NCI-H2171 (cell line): ENCODE results near the gene ZNF248.
"Not testable (repeated sequence)": the region's sequence is repeated elsewhere in the genome, so short reads cannot be mapped to it uniquely, and the experiment has no call there.

Experiments used
- DNase-seq: peaks from one replicate; lab custom pipeline; 2025; lab: John Stamatoyannopoulos, UW

The ZNF248 gene

DNA sequence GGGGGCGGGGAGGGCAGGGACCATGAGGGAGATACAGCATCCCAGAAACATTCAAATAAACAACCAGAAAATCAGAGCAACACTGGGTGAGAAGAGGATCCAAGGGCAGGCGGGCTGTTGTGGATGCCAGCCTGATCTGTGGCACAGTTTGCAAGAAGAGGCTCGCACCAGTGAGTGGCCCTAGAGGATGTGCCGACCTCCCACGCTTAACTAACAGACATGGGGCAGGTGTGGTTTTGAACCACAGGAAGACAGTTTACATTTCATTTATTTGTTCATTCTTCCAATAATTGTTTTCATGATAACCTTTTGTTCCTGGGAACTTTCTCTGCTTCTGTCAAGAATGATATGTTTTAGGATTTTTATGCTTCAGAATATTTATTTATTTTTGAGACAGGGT is 115.6 kb downstream of the ZNF248 start:
- DNase-seq = no peak

GRCh38 chr10:37739181-37739580 is 118.2 kb downstream of the ZNF248 start:
- no peak for DNase-seq

DNA sequence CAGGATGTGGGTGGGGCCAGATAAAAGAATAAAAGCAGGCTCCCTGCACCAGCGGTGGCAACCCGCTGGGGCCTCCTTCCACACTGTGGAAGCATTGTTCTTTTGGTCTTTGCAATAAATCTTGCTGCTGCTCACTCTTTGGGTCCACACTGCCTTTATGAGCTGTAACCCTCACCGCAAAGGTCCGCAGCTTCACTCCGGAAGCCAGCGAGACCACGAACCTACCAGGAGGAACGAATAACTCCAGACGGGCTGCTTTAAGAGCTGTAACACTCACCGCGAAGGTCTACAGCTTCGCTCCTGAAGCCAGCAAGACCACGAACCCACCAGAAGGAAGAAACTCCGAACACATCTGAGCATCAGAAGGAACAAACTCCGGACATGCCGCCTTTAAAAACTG is 119.2 kb downstream of the ZNF248 start:
- DNase-seq = not testable (repeated sequence)

DNA sequence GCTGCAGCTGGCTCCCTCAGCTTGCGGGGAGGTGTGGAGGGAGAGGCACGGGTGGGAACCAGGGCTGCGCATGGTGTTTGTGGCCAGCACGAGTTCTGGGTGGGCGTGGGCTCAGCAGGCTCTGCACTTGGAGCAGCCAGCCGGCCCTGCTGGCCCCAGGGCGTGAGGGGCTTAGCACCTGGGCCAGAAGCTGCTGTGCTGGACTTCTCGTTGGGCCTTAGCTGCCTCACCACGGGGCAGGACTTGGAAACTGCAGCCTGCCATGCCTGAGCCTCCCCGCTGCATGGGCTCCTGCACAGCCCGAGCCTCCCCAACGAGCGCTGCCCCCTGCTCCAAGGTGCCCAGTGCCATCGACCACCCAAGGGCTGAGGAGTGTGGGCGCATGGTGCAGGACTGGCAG is 120.1 kb downstream of the ZNF248 start:
- no peak for DNase-seq

- no peak for DNase-seq
Observed at GRCh38 chr10:37736120-37736519, 121.3 kb downstream of the ZNF248 start.

GRCh38 chr10:37734971-37735370 is 122.4 kb downstream of the ZNF248 start:
- no peak for DNase-seq
